Epidermal melanocyte (primary cell): ENCODE results near the gene GALK1.
A peak's percentile ranks its signal among the peaks of the same experiment; 100 is the strongest.
"Not testable (repeated sequence)": the region's sequence is repeated elsewhere in the genome, so short reads cannot be mapped to it uniquely, and the experiment has no call there.

ENCODE experiments used
- DNase-seq: peaks from one replicate; pipeline ENCODE4 v3.0.0; 2011; ENCODE audit warnings: low spot score; ENCODE audit not compliant: insufficient read length

GALK1 gene

GRCh38 chr17:75764711-75765421 is at the start of gene GALK1:
Gene GALK1, minus strand, starts transcription at chr17:75765192. Its CDS starts 56 bp downstream, at chr17:75765136.
- DNase-seq: peak; percentile 88

GRCh38 chr17:75814021-75814395 is 49.0 kb upstream of the GALK1 start:
- DNase-seq: no peak

GRCh38 chr17:75813081-75814020 is 48.4 kb upstream of the GALK1 start:
- DNase-seq: no peak

DNA sequence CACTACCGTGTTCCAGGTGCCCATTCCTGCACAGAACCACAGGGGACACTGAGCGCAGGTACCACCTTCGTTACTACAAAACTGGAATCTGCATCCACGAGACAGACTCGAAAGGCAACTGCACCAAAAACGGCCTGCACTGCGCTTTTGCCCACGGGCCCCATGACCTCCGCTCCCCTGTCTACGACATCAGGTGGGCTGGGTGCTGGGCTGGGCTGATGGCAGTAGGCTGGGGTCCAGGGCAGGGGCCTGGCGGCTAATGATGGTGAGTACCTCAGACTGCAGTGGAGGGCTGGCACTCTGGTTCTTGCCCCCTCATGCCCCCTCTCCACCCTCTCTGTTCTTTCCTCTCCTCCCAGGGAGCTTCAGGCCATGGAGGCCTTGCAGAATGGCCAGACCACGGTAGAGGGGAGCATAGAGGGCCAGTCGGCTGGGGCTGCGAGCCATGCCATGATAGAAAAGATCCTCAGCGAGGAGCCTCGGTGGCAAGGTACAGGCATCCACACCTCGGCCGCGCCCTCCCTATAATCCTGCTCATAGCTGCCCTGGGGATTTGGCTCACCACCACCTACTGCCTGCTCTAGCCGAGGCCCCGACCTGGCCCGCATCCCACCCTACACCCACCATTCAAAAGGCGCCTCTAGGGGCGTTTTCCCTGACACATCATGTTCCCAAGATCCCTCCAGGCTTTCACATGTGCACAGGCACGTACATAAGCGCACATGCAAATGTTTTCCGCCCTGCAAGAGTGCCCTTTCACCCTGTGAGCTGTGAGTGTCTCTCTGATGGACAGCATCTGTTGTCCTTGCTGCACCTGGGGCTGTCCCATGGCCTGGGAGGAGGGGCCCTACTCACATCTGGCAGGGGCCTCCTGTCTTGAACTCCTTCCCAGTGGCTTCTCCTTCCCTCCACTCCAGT is 47.4 kb upstream of the GALK1 start:
- no peak for DNase-seq

DNA sequence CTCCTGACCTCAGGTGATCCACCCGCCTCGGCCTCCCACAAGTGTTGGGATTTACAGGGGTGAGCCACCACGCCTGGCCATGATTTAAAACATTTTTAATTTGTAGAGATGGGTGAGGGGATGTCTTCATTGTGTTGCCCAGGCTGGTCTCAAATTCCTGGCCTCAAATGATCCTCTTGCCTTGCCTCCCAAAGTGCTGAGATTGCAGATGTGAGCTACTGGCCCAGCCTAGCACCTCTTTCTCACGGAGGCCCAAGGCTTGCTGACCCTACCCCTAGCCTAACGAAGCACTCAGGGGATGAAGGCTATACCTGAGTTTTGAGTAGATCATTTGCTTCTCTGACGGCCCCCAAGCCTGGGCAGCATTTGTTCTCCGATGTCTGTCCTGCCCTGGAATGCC is 46.2 kb upstream of the GALK1 start:
- no peak for DNase-seq

- not testable (repeated sequence) for DNase-seq
Observed at GRCh38 chr17:75810756-75811155, 45.8 kb upstream of the GALK1 start.

- DNase-seq: no peak
Observed at GRCh38 chr17:75810216-75810615, 45.2 kb upstream of the GALK1 start.

DNA sequence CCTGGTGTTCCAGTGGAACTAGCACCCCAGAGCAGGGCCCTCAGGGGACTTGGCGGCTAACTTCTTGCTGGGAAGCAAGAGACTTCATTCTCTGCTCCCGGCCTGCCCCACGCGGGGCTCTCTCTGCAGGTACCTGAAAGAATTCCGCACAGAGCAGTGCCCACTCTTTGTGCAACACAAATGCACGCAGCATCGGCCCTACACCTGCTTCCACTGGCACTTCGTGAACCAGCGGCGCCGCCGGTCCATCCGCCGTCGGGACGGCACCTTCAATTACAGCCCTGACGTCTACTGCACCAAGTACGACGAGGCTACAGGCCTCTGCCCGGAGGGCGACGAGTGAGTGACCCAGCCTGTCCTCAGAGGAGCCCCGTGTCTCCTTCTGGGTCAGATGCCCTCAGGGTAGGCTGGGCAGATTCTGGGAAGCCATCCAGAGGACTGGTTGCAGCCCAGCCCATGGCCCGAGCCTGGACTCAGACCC is 44.7 kb upstream of the GALK1 start:
- no peak for DNase-seq

DNA sequence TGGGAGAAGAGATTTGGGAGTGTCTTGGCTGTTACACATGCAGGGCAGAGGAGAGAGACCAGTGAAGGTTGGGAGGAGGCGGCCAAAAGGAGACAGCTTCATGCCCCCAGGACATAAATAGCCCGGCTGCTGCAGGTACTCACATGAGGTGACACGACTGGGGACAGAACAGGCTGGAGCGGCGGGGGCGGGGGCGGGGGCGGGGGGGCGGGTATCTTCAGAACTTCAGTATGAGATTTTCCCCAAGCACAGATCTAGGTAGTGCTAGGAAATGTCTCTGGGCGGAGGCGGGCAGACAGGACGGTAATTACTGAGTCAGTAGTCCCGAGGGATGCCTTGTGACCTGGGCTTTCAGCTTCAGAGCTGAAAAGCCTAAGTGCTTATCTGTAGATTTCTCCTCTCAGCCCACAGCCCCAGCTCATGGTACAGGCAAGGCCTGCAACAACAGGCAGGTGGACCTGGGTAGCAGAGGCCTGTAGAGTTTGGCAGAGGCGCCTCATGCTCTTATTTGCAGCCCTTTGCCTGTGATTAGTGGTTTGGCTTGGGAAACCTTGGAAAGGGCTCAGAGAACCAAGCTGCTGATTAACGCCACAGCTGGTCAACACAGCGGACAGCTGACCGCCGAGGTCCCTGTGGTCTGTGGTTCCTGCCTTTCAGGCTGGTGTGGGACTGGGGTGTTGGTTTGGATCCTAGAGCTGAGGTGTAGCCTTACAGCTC is 44.1 kb upstream of the GALK1 start:
- DNase-seq: no peak

GRCh38 chr17:75808549-75808904 is 43.5 kb upstream of the GALK1 start:
- DNase-seq: no peak

DNA sequence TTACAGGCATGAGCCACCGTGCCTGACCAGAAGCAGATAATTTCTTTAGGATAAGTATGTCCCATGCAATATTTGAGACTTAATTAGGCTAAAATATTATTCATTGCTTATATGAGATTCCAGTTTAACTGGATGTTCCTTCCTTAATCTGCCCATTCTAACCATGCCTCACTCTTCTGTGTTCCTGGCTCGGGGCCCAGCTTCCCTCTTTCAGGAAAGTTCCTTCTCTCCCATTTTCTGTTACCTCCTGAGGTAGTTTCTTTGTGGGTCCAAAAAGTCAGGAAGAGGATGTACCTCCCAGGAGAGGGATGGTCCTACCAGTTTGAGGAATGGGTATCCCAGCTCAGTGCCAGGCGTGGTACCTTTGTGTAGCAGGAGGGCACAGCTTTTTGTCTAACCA is 42.9 kb upstream of the GALK1 start:
- DNase-seq: no peak

DNA sequence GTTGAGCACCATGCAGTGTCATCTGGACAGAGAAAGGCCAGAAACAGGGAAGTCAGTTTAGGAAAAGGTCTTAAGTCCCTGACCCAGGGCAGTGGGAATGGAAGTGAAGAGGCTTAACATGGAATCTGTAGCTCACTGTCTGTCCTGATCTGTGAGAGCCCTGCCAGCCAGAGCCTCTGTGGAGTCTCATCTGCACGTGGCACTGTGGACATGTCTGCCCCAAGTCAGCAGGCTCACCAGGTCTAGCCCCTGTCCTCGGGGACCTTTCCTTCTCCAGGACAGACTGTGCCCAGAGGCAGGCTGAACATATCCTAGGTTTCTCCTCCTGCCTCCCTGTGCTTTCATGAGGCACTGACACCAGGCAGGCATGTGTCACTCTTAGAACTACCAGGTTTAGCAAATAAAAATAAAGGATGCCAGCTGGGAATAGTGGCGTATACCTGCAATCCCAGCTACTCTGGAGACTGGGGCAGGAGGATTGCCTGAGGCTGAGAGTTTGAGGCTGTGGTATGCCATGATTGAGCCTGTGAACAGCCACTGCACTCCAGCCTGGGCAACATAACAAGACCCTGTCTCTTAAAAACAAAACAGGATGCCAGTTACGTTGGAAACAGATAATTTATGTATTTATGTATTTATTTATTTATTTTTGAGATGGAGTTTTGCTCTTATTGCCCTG is 42.0 kb upstream of the GALK1 start:
- DNase-seq: no peak

DNA sequence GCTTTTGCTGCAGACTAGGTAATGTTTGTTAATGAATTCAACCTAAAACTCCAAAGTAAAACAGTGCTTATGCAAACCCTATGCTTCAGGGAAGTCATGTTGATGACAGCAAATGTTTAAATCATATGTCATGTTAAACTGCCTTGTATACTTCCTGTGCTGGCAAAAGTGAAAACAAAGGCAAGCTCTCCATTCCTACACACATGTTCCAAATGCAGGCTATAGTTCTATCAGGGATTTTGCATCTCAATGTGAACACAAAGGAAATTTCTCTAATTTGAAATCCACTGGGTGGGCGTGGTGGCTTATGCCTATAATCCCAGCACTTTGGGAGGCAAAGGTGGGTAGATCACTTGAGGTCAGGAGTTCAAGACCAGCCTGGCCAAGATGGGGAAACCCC is 38.9 kb upstream of the GALK1 start:
- DNase-seq: no peak

GRCh38 chr17:75799402-75799801 is 34.4 kb upstream of the GALK1 start:
- no peak for DNase-seq

DNA sequence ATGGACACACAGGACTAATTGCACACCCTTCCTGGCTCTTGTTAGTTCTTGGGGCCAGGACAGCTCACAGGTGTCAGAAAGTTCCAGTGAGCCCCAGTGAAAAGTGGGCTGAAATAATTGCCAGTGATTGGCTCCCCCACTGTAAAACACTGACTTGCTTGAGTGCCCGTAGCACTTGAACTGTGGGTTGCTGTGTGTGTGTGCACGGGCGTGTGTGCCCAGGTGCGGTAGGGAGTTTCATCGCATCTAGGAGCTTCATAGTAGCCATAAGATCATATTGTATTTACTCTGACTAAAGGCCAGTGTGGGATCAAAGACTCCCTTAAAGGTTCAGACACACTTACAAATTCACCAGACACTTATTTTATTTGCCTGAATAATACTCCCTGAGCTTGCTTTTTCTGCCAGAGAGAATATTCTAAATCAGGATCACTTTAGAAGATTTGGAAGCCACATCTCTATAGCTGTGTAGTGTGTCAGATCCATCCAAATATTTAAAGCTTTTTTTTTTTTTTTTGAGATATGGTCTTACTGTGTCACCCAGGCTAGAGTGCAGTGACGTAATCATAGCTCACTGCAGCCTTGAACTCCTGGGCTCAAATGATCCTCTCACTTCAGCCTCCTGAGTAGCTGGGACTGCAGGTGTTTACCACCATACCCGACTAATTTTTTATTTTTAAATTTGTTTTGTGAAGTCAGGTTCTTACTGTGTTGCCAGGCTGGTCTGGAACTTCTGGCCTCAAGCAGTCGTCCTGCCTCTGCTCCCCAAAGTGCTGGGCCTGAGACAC is 31.0 kb upstream of the GALK1 start:
- DNase-seq: no peak

GRCh38 chr17:75793460-75793859 is 28.5 kb upstream of the GALK1 start:
- DNase-seq: no peak

GRCh38 chr17:75791254-75791653 is 26.3 kb upstream of the GALK1 start:
- DNase-seq: no peak

DNA sequence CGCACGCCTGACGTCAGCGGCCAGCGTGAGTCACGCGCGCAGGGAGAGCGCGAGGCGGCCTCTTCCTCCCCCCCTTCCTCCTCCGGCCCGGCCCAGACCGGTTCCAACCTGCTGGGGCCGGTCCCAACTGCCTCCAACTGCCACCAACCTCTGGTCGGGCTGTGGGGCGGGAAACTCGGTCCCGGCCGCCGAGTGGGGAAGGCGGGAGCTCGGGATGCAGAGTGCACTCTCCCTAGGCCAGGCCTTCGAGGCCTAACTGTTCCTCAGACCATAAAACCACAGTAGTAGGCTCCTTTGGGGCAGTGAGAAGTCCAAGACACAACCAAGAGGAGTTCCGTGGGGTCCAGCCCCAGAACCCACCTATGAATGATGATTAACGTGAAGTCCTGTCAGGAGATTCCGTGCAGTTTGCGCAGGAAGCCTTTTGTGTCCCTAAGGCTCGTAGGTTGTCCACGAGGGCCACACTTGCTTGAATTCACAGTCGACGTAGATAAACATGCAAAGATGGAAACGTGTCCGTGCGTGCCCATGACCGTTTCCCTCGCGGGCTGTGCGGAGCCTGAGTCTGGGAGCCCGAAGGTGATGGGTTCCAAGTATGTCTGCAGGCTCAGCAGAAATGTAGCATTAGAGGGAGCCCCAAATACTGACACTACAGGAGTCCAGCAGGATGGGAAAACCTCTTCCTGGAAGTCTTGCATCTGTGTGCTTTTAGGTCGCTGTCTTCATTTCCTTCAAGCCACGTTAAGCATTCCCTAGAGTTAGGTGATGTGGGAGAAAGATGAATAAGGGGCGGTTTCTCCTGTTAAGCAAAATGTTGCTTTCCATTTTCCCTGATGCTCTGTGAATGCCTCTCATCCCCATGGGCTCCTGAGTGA is 20.3 kb upstream of the GALK1 start:
- DNase-seq: no peak
